GM18499 (cell line): ENCODE measurements around the gene CRHBP.
"Not testable (repeated sequence)": the region's sequence is repeated elsewhere in the genome, so short reads cannot be mapped to it uniquely, and the experiment has no call there.

Experiments
- ATAC-seq: cut with Tn5 transposase; IDR thresholded peaks from one replicate; pipeline ENCODE4 v1.9.1; 2021; ENCODE audit warnings: moderate number of reproducible peaks; ENCODE audit not compliant: insufficient read depth, unreplicated experiment

The CRHBP gene

GRCh38 chr5:76952795-76953536, at the start of gene CRHBP:
Gene CRHBP, plus strand, starts transcription at chr5:76953045. Its CDS starts 90 bp downstream, at chr5:76953135.
- ATAC-seq, result no peak

- no peak for ATAC-seq
These were observed 44.7 kb upstream of the CRHBP start for GRCh38 chr5:76908166-76908565.

GRCh38 chr5:76910344-76910933, 42.4 kb upstream of the CRHBP start:
- ATAC-seq, result not testable (repeated sequence)

- not testable (repeated sequence) for ATAC-seq
These were observed 38.2 kb upstream of the CRHBP start for GRCh38 chr5:76914671-76915070.

GRCh38 chr5:76918539-76918938, 34.3 kb upstream of the CRHBP start:
- no peak for ATAC-seq

GRCh38 chr5:76920491-76920890, 32.4 kb upstream of the CRHBP start:
- ATAC-seq, result no peak

GRCh38 chr5:76926329-76927105, 26.3 kb upstream of the CRHBP start:
- no peak for ATAC-seq

GRCh38 chr5:76927961-76928360, 24.9 kb upstream of the CRHBP start:
- ATAC-seq, result no peak

- ATAC-seq, result no peak
These were observed 22.8 kb upstream of the CRHBP start for GRCh38 chr5:76930083-76930482.

GRCh38 chr5:76938177-76938576, 14.7 kb upstream of the CRHBP start:
- no peak for ATAC-seq

GRCh38 chr5:76941000-76941399, 11.8 kb upstream of the CRHBP start:
- no peak for ATAC-seq

- ATAC-seq, result no peak
These were observed 11.4 kb upstream of the CRHBP start for GRCh38 chr5:76941442-76941841.

- no peak for ATAC-seq
These were observed 10.3 kb upstream of the CRHBP start for GRCh38 chr5:76942581-76942980.

- ATAC-seq, result no peak
These were observed 9.8 kb upstream of the CRHBP start for GRCh38 chr5:76943006-76943405.

- no peak for ATAC-seq
These were observed 8.2 kb upstream of the CRHBP start for GRCh38 chr5:76944638-76945037.

- ATAC-seq, result not testable (repeated sequence)
These were observed 7.6 kb upstream of the CRHBP start for GRCh38 chr5:76945238-76945637.

GRCh38 chr5:76946090-76946489, 6.8 kb upstream of the CRHBP start:
- ATAC-seq, result no peak

- no peak for ATAC-seq
These were observed 5.8 kb upstream of the CRHBP start for GRCh38 chr5:76947082-76947503.

GRCh38 chr5:76953551-76954382, 922 bp downstream of the CRHBP start:
- ATAC-seq, result no peak

- no peak for ATAC-seq
These were observed 1.5 kb downstream of the CRHBP start for GRCh38 chr5:76954383-76954763.
